GM23338 (cell line): Measurements from ENCODE around the gene COL20A1. TPM values are rescaled to one million over a fixed set of nuclear protein-coding genes. Genes with fewer than 3 reads are reported as not detected.
A peak's percentile ranks its signal among the peaks of the same experiment; 100 is the strongest.

Source experiments
- ATAC-seq: fragments of 200-7000 bp; cut with Tn5 transposase; 3 replicates; pipeline ENCODE4 v1.9.1; 2020
- DNase-seq: peaks from one replicate; pipeline ENCODE4 v3.0.0-alpha.2; 2015; ENCODE audit warnings: low spot score
- H2AFZ ChIP-seq: fragments of 200-600 bp; sonication (generic); 2 replicates; pipeline ENCODE4 v1.8.0; 2016; ENCODE audit warnings: antibody characterized with exemption, mild to moderate bottlenecking, moderate library complexity
- H3F3A ChIP-seq: fragments of 200-600 bp; sonication (generic); replicated peaks from 2 replicates; pipeline ENCODE4 v1.8.0; 2017; ENCODE audit warnings: antibody characterized with exemption, mixed run types, low read depth
- H3K27ac ChIP-seq: fragments of 200-600 bp; sonication (generic); 2 replicates; pipeline ENCODE4 v1.6.1; 2016; ENCODE audit warnings: low read depth
- H3K27me3 ChIP-seq: fragments of 200-600 bp; sonication (generic); 2 replicates; pipeline ENCODE4 v1.8.0; 2016; ENCODE audit warnings: mild to moderate bottlenecking, mixed run types, moderate library complexity; ENCODE audit not compliant: insufficient read depth
- H3K36me3 ChIP-seq: fragments of 200-600 bp; sonication (generic); 2 replicates; pipeline ENCODE4 v1.8.0; 2016; ENCODE audit warnings: mild to moderate bottlenecking; ENCODE audit not compliant: insufficient read depth
- H3K4me1 ChIP-seq: fragments of 200-600 bp; sonication (generic); 2 replicates; pipeline ENCODE4 v1.8.0; 2016; ENCODE audit warnings: mild to moderate bottlenecking, moderate library complexity; ENCODE audit not compliant: insufficient read depth
- H3K4me2 ChIP-seq: fragments of 200-600 bp; sonication (generic); 2 replicates; pipeline ENCODE4 v1.7.1; 2017; ENCODE audit warnings: mixed run types
- H3K4me3 ChIP-seq: fragments of 200-600 bp; sonication (generic); 2 replicates; pipeline ENCODE4 v1.6.1; 2016; ENCODE audit warnings: mixed run types
- H3K79me2 ChIP-seq: fragments of 200-600 bp; sonication (generic); replicated peaks from 2 replicates; pipeline ENCODE4 v1.8.0; 2017; ENCODE audit warnings: mild to moderate bottlenecking; ENCODE audit not compliant: insufficient read depth
- H3K9me2 ChIP-seq: fragments of 200-600 bp; sonication (generic); 2 replicates; pipeline ENCODE4 v1.8.0; 2017; ENCODE audit not compliant: insufficient read depth
- H4K20me1 ChIP-seq: fragments of 200-600 bp; sonication (generic); replicated peaks from 2 replicates; pipeline ENCODE4 v1.8.0; 2017; ENCODE audit warnings: mild to moderate bottlenecking; ENCODE audit not compliant: insufficient read depth
- H3K27ac Mint-ChIP-seq: 2 replicates; pipeline ENCODE4 v1.8.0; 2020; ENCODE audit warnings: inconsistent platforms, mild to moderate bottlenecking, moderate library complexity, mixed read lengths
- H3K27me3 Mint-ChIP-seq: 3 replicates; pipeline ENCODE4 v1.8.0; 2022; ENCODE audit warnings: low read depth, mild to moderate bottlenecking, moderate library complexity, mixed read lengths, inconsistent platforms; ENCODE audit not compliant: insufficient read depth, poor library complexity
- H3K36me3 Mint-ChIP-seq: 3 replicates; pipeline ENCODE4 v1.8.0; 2021; ENCODE audit warnings: low read depth, mild to moderate bottlenecking, inconsistent platforms, moderate library complexity, mixed read lengths
- H3K4me1 Mint-ChIP-seq: 3 replicates; pipeline ENCODE4 v1.8.0; 2020; ENCODE audit warnings: mild to moderate bottlenecking, inconsistent platforms, mixed read lengths
- H3K4me3 Mint-ChIP-seq: 3 replicates; pipeline ENCODE4 v1.8.0; 2021; ENCODE audit warnings: moderate library complexity, mild to moderate bottlenecking, inconsistent platforms, mixed read lengths
- H3K9me3 Mint-ChIP-seq: 3 replicates; pipeline ENCODE4 v1.8.0; 2020; ENCODE audit warnings: moderate library complexity, mild to moderate bottlenecking, inconsistent platforms, mixed read lengths
- CREB1 ChIP-seq: fragments of 250-450 bp; sonication (Bioruptor Pico); IDR thresholded peaks from 2 replicates; pipeline ENCODE4 v1.5.0; 2020; ENCODE audit warnings: low read depth, mild to moderate bottlenecking, moderate library complexity
- CTCF ChIP-seq, 2 experiments: fragments of 200-600 bp in 1 of 2; sonication (generic) in 1 of 2; conservative IDR thresholded peaks; 2 replicates each; pipeline versions ENCODE4 v1.5.1 to v1.6.1; 2016 to 2017; ENCODE audit warnings: antibody characterized with exemption in 2 of 2, low read depth in 2 of 2, mild to moderate bottlenecking in 2 of 2, moderate library complexity in 1 of 2
- EZH2 ChIP-seq: fragments of 200-600 bp; sonication (generic); IDR thresholded peaks from one replicate; pipeline ENCODE4 v1.8.0; 2017; ENCODE audit warnings: antibody characterized with exemption, mild to moderate bottlenecking, low read depth; ENCODE audit not compliant: unreplicated experiment
- EZH2phosphoT487 ChIP-seq: fragments of 200-600 bp; sonication (generic); IDR thresholded peaks from one replicate; pipeline ENCODE4 v1.8.1; 2018; ENCODE audit warnings: antibody characterized with exemption; ENCODE audit not compliant: unreplicated experiment
- JUNB ChIP-seq: IDR thresholded peaks from one replicate; pipeline ENCODE4 v1.6.1; 2016; ENCODE audit warnings: antibody characterized with exemption; ENCODE audit not compliant: unreplicated experiment
- NANOG ChIP-seq: IDR thresholded peaks from 2 replicates; pipeline ENCODE4 v1.6.1; 2016; ENCODE audit warnings: antibody characterized with exemption, borderline replicate concordance
- POLR2AphosphoS5 ChIP-seq: IDR thresholded peaks from 2 replicates; pipeline ENCODE4 v1.6.1; 2016; ENCODE audit warnings: antibody characterized with exemption, low read depth
- REST ChIP-seq: IDR thresholded peaks from one replicate; pipeline ENCODE4 v1.6.1; 2018; ENCODE audit warnings: antibody characterized with exemption; ENCODE audit not compliant: unreplicated experiment
- STAT1 ChIP-seq: IDR thresholded peaks from one replicate; pipeline ENCODE4 v1.6.1; 2016; ENCODE audit warnings: antibody characterized with exemption; ENCODE audit not compliant: unreplicated experiment
- ZNF114 ChIP-seq: fragments of 250-450 bp; sonication (Bioruptor Pico); IDR thresholded peaks from 2 replicates; pipeline ENCODE4 v1.5.0; 2020; ENCODE audit warnings: mild to moderate bottlenecking, moderate library complexity
- ZNF462 ChIP-seq: fragments of 250-450 bp; sonication (Bioruptor Pico); IDR thresholded peaks from 2 replicates; pipeline ENCODE4 v1.5.0; 2020; ENCODE audit warnings: mild to moderate bottlenecking, moderate library complexity
- polyA plus RNA-seq: library from polyadenylated mRNA; unstranded; fragments of >200 nt; fragmentation: Nextera tagmentation; extraction: Ambion mirVana; gene quantifications from 2 replicates; pipeline ENCODE4 v1.2.1, GENCODE V29; 2016
- total RNA-seq: library from RNA; depleted of rRNA; stranded (reverse); fragments of >200 nt; shearing (Covaris generic); gene quantifications from 2 replicates; pipeline ENCODE4 v1.2.3, GENCODE V29; 2014

The COL20A1 gene
- total and polyA plus RNA-seq, 2 experiments from 2014 or later = 0.28 to 0.79 TPM

GRCh38 chr20:63295018-63295417 lies 2.0 kb downstream of the COL20A1 start:
- H3K27ac ChIP-seq = no peak overlapping the region
- Mint-ChIP-seq H3K27ac (no peak overlapping the region), H3K9me3 (no peaks in the 10 kb centered on the region), H3K36me3 (no peaks in the 10 kb centered on the region), H3K4me1 (peaks cover 21% of the 10 kb centered on the region), H3K4me3 (peak overlapping the region; percentile 48; the same call in 1 of the 3 replicates), H3K27me3 (peaks cover 31% of the 10 kb centered on the region)
- H3K79me2 ChIP-seq = no peaks in the 10 kb centered on the region
- no peaks in the 10 kb centered on the region for H4K20me1 ChIP-seq
- no peak overlapping the region for H3K4me3 ChIP-seq
- TF ChIP-seq CTCF (conservative IDR thresholded peaks at IDR 0.05; ENCODE audit: low read depth in 2 of 2) = no peak
- no peak for TF ChIP-seq EZH2
- TF ChIP-seq NANOG = no peak
- TF ChIP-seq CREB1 (CRISPR knock-in tag) = no peak
- TF ChIP-seq ZNF462 (CRISPR knock-in tag) = no peak
- TF ChIP-seq ZNF114 (CRISPR knock-in tag) = no peak
- no peak for TF ChIP-seq REST
- no peak for TF ChIP-seq JUNB
- TF ChIP-seq STAT1 = no peak
- no peak for TF ChIP-seq POLR2AphosphoS5
- no peak for TF ChIP-seq EZH2phosphoT487
- H3K9me2 ChIP-seq = no peaks in the 10 kb centered on the region
- H3K27me3 ChIP-seq = no peaks in the 10 kb centered on the region
- no peaks in the 10 kb centered on the region for H3F3A ChIP-seq
- H3K36me3 ChIP-seq = no peaks in the 10 kb centered on the region
- H3K4me2 ChIP-seq = no peak overlapping the region; the same call in 1 of the 2 replicates
- ATAC-seq = no peak
- H2AFZ ChIP-seq = no peak overlapping the region
- no peak for DNase-seq
- H3K4me1 ChIP-seq = peaks cover 22% of the 10 kb centered on the region
